ENCODE measurements around the gene GCK.

The GCK gene

GRCh38 chr7:44153948-44154335, 35.3 kb downstream of the GCK start:
- no peak for DNase-seq

GRCh38 chr7:44152971-44153947, 36.0 kb downstream of the GCK start:
- no peak for DNase-seq

GRCh38 chr7:44151956-44152355, 37.3 kb downstream of the GCK start:
- DNase-seq = no peak

- no peak for DNase-seq
These were observed 38.0 kb downstream of the GCK start for GRCh38 chr7:44150966-44151941.

GRCh38 chr7:44150466-44150832, 38.8 kb downstream of the GCK start:
- DNase-seq = peak; percentile 96

GRCh38 chr7:44149571-44150465, 39.4 kb downstream of the GCK start:
- no peak for DNase-seq

- DNase-seq = no peak
These were observed 40.2 kb downstream of the GCK start for GRCh38 chr7:44148961-44149536.

GRCh38 chr7:44148166-44148565, 41.1 kb downstream of the GCK start:
- DNase-seq = no peak

GRCh38 chr7:44147026-44147991, 41.9 kb downstream of the GCK start:
- DNase-seq = no peak

- peak; percentile 50 for DNase-seq
These were observed 43.0 kb downstream of the GCK start for GRCh38 chr7:44145969-44146911.

- no peak for DNase-seq
These were observed 43.7 kb downstream of the GCK start for GRCh38 chr7:44145479-44145968.

- DNase-seq = no peak
These were observed 44.2 kb downstream of the GCK start for GRCh38 chr7:44144968-44145478.

- DNase-seq = no peak
These were observed 44.7 kb downstream of the GCK start for GRCh38 chr7:44144426-44144967.

GRCh38 chr7:44143646-44144250, 45.5 kb downstream of the GCK start:
- no peak for DNase-seq

- no peak for DNase-seq
These were observed 47.2 kb downstream of the GCK start for GRCh38 chr7:44142028-44142427.

- DNase-seq = no peak
These were observed 47.9 kb downstream of the GCK start, which contains the start of gene MYL7 for GRCh38 chr7:44141221-44141850. MYL7 (minus strand) TSS chr7:44141332; CDS start chr7:44141305, 27 bp downstream.

GRCh38 chr7:44140341-44140740, 48.9 kb downstream of the GCK start:
- DNase-seq = no peak

Data from RPMI8226 (cell line).